Measurements from ENCODE around the gene CCDC107.

Gene CCDC107

GRCh38 chr9:35706951-35707350 lies 48.9 kb downstream of the CCDC107 start:
- no peak for DNase-seq

GRCh38 chr9:35708146-35708545 lies 50.1 kb downstream of the CCDC107 start:
- DNase-seq: no peak

GRCh38 chr9:35710818-35711500 lies 52.9 kb downstream of the CCDC107 start:
- no peak for DNase-seq

Measured in inflammatory macrophage treated with lipopolysaccharide for 1 hour (primary cell).